Fibroblast of the aortic adventitia (primary cell): ENCODE data around the gene SEL1L2. TPM values are rescaled to one million over a fixed set of nuclear protein-coding genes. Genes with fewer than 3 reads are reported as not detected.
A peak's percentile ranks its signal among the peaks of the same experiment; 100 is the strongest.

ENCODE experiments used
- DNase-seq: peaks from one replicate; pipeline ENCODE4 v3.0.0-alpha.2; 2010; ENCODE audit warnings: low read depth
- H3K4me3 ChIP-seq: 2 replicates; pipeline ENCODE4 v1.5.1; 2011; ENCODE audit warnings: low read depth, mild to moderate bottlenecking, control low read depth, low read length, moderate library complexity
- total RNA-seq: library from RNA; depleted of rRNA; stranded (reverse); fragments of >200 nt; gene quantifications from 2 replicates; pipeline ENCODE4 v1.2.3, GENCODE V29; 2012; ENCODE audit warnings: low replicate concordance
- TF ChIP-seq, protein P1 (sequence below): IDR thresholded peaks from 2 replicates; pipeline ENCODE4 v1.5.1; 2011; ENCODE audit warnings: mild to moderate bottlenecking, low read length, control low read depth, inconsistent platforms; ENCODE audit not compliant: insufficient read depth

SEL1L2 gene
- total RNA-seq, 1 donor: not detected

DNA sequence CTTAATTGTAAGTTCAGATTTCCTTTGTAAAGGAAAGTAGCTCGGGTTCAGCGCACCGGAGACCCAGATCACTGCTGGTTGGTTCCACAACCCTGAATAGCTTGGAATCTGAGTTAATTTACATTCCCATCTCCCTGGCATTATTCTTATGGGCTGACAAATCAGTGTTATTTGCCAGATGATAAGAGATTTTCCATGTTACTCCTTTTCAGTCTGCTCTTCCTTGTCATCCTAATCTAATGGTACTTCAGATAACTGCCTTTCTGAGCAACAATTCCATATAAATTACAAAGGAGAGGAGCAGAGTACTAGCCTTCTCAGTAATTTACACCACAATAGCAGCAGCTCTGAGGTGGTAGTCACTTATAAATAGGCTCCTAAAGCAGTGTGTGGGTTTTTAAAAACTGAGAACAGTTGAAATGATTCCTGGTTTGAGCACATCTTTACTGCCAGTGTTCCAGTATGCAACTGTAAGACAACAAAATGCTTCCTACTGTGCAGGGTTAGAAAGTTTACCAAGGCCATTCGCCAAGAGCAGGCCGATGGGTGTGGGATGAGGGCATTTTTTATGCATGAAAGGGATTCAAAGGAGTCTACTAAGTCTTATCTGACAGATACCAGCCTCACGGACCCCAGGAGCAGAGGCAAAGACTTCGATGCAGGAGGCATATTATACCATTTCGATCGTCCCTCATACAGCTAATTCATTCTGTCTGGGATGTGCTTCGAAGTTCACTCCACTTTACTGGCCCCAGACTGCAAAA is 115.8 kb downstream of the SEL1L2 start:
- TF ChIP-seq, protein P1, sequence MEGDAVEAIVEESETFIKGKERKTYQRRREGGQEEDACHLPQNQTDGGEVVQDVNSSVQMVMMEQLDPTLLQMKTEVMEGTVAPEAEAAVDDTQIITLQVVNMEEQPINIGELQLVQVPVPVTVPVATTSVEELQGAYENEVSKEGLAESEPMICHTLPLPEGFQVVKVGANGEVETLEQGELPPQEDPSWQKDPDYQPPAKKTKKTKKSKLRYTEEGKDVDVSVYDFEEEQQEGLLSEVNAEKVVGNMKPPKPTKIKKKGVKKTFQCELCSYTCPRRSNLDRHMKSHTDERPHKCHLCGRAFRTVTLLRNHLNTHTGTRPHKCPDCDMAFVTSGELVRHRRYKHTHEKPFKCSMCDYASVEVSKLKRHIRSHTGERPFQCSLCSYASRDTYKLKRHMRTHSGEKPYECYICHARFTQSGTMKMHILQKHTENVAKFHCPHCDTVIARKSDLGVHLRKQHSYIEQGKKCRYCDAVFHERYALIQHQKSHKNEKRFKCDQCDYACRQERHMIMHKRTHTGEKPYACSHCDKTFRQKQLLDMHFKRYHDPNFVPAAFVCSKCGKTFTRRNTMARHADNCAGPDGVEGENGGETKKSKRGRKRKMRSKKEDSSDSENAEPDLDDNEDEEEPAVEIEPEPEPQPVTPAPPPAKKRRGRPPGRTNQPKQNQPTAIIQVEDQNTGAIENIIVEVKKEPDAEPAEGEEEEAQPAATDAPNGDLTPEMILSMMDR: no peak
- no peak overlapping the region for H3K4me3 ChIP-seq
- no peak for DNase-seq

DNA sequence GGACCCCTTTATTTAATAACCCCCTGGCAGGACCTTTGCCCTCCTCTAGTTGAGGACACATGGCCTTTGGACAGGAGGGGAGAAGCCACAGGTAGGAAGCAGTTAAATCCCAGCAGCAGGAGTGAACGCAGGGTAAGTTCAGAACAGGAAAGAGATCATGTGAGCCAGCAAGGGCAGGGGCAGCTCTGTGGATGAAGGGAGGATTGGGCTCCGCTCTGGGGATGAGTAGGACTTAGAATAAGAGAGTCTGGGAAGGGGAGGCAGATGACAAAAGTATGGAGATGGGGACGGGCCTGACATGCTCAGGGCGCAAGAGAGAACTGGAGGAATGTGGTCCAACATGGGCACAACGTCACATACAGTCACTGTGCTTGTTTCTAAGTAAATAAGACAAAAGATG is 116.6 kb downstream of the SEL1L2 start:
- TF ChIP-seq, protein P1: no peak
- DNase-seq: no peak
- no peak overlapping the region for H3K4me3 ChIP-seq

DNA sequence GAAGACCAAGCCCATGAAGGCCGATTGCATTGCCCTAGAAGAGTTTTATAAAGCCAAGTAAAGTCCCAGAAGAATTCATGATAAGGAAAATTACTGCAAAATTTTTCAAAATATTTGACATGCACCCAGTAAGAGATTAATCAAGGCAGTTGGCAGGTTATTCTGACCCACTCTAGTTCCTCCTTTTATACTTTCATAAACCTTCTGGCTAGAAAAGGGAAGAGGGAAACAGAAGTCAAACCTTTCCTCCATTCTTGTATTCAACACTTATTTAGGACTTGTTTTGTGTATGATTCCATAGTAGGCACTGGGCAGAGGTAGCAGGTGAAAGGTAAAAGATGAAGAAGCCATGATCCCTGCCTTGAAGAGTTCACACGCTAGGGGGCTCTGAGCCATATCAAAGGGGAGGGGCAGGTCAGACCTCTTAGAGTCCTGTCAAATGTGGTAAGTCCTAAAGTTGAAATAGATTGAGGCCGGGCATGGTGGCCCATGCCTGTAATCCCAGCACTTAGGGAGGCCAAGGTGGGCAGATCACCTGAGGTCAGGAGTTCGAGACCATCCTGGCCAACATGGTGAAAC is 120.2 kb downstream of the SEL1L2 start:
- TF ChIP-seq, protein P1: no peak
- DNase-seq: no peak
- H3K4me3 ChIP-seq: no peak overlapping the region

DNA sequence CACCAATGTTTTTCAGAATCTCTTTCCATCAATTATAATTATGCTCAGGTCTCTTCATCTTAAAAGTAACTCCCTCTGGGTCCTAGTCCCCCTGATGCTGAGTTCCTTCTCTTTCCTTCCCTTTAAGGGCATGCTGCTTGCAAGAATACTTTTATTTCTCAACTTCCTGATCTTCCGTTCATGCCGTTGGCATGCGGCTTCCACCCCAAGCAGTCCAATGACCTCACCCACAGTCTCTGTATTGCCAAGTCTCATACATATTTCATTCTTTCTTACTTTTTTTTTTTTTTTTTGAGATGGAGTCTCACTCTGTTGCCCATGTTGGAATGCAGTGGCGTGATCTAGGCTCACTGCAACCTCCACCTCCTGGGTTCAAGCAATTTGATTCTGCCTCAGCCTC is 122.1 kb downstream of the SEL1L2 start:
- H3K4me3 ChIP-seq: no peak overlapping the region
- TF ChIP-seq, protein P1: no peak
- peak; percentile 19 for DNase-seq

DNA sequence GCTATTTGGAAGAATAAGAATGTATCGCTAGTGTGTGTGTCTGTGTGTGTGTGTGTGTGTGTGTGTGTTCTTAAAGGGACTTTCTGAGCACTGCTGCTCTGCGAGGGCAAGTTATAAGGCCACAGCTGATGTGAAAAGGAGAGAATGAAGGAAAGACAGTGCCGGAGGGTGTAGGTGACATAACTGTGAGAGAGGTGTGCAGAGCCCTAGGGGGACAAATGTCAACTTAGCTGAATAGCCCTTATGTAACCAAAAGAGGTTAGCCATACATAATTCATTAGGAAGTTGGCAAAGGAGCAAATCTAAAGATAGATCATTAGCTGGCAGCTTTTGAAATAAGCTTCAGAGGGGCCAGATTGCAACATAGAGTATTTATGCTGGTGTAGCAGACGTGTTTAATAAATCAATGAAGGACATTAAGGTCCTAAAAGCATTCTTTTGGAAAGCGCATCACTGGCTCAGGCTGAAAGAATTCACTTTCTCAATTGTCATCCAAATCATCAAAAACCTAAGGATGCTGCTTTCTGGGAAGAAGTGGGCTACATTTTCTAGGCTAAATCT is 124.5 kb downstream of the SEL1L2 start:
- TF ChIP-seq, protein P1: no peak
- DNase-seq: peak; percentile 21
- no peak overlapping the region for H3K4me3 ChIP-seq

DNA sequence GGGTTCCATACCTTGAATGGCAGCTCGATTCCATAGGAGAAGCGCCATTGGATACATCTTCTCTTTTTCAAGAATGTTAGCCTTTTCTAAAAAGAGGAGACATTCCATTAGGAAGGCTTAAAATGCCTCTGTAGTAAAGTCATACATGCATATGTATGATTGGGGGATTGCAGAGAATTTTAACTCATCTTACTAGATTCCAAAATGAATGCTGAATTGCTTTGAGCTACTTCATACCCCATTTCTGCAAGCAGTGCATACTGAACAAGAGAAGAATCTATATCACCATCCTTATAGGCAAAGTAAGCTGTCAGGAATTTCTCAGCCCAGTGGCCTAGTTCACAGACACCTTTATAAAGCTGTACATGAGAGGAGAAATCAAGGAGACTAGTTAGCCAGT is 125.3 kb downstream of the SEL1L2 start:
- TF ChIP-seq, protein P1: no peak
- no peak for DNase-seq
- no peak overlapping the region for H3K4me3 ChIP-seq

DNA sequence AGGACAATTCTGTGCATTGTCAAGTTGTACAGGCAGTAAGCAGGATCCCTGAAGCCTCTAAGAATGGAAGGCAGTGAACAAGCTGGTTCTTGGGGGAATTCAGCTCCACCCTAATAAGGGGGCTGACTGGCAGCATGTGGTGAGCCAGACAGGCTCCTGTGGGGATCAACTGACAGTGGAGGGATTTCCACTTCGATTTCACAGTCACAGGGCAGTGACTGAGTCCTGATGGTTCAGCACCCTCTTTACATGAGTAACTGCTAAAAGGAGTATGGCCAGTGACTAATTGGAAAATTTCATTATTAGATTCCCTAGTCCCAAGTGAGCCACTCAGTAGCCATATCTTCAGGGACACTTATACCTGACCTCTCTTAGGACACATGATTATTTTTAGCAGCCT is 127.2 kb downstream of the SEL1L2 start:
- DNase-seq: no peak
- H3K4me3 ChIP-seq: no peak overlapping the region
- TF ChIP-seq, protein P1: no peak
